ENCODE results near the gene OR8B12. TPM values are rescaled to one million over a fixed set of nuclear protein-coding genes. Genes with fewer than 3 reads are reported as not detected.

OR8B12 gene
- total RNA-seq, 2 donors from 2014 or later, result not detected

DNA sequence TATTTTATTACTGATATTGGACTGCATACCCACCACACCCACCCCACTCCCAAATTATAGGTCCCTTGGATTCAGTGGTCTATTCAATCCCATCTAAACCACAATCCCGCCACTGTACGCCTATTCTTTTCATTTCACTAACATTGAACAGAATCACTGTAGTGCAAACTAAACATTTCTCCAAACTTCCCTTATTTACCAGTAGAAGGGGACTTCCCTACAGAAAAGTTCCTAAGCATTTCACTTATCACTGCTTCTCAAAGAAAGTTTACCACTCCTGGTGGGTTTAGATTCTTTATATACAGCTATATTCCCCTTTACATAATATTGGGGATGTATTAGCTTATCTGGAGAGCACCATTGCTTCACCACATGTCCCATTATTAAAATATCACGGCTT, 29.3 kb downstream of the OR8B12 start:
- H3K27me3 Mint-ChIP-seq (ENCODE audit: low read depth), result peaks cover 5% of the 10 kb centered on the region
- no peak overlapping the region for H3K4me3 Mint-ChIP-seq
- H3K36me3 Mint-ChIP-seq (ENCODE audit: insufficient read depth in 2 of 2), result no peaks in the 10 kb centered on the region
- ATAC-seq (replicated peaks in 1 of 2), result no peak
- H3K9me3 Mint-ChIP-seq, result no peaks in the 10 kb centered on the region
- DNase-seq, result no peak
- H3K4me1 Mint-ChIP-seq (ENCODE audit: low read depth), result no peaks in the 10 kb centered on the region
- H3K27ac Mint-ChIP-seq, result no peak overlapping the region

GRCh38 chr11:124511745-124512144, 31.7 kb downstream of the OR8B12 start:
- no peak for DNase-seq

GRCh38 chr11:124510279-124510678, 33.2 kb downstream of the OR8B12 start:
- Mint-ChIP-seq H3K4me1 (ENCODE audit: low read depth) (no peaks in the 10 kb centered on the region), H3K27me3 (ENCODE audit: low read depth) (peaks cover 5% of the 10 kb centered on the region), H3K4me3 (no peak overlapping the region), H3K36me3 (ENCODE audit: insufficient read depth in 2 of 2) (peaks cover 0 to 1% of the 10 kb centered on the region in 2 donors), H3K27ac (no peak overlapping the region), H3K9me3 (peaks cover 6 to 8% of the 10 kb centered on the region in 2 donors)
- DNase-seq (no peak), ATAC-seq (replicated peaks in 1 of 2) (no peak)

More at GRCh38 chr11:124511745-124512144, 31.7 kb downstream of the OR8B12 start:
- no peak for ATAC-seq (replicated peaks in 1 of 2)
- Mint-ChIP-seq H3K36me3 (ENCODE audit: insufficient read depth in 2 of 2) (peaks cover 0 to 1% of the 10 kb centered on the region in 2 donors), H3K4me1 (ENCODE audit: low read depth) (no peaks in the 10 kb centered on the region), H3K27me3 (ENCODE audit: low read depth) (peaks cover 5% of the 10 kb centered on the region), H3K27ac (no peak overlapping the region), H3K4me3 (no peak overlapping the region), H3K9me3 (peaks cover 6 to 8% of the 10 kb centered on the region in 2 donors)

DNA sequence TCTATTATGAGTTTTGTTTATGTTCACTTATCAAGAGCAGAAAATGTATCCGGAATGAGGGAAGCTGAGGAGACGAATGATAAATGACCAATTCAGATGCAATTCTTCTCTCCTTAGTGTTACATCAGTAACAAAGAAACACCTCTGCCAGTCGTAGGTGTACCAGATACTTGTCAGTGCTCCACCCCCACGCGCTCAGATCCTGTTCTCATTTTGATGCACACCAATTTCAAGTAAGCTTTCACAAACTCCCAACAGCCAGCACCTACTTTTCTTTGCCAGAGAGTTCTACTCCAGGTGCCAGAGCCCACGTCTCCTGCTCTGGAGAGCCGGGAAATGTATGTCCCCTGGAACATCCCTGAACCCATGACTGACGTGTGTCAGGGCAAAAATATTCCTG, 43.7 kb downstream of the OR8B12 start:
- no peak for DNase-seq
- H3K9me3 Mint-ChIP-seq, result no peaks in the 10 kb centered on the region
- H3K4me1 Mint-ChIP-seq (ENCODE audit: low read depth), result no peaks in the 10 kb centered on the region
- ATAC-seq (replicated peaks in 1 of 2), result no peak
- no peak overlapping the region for H3K4me3 Mint-ChIP-seq
- peaks cover 9% of the 10 kb centered on the region for H3K27me3 Mint-ChIP-seq (ENCODE audit: low read depth)
- no peaks in the 10 kb centered on the region for H3K36me3 Mint-ChIP-seq (ENCODE audit: insufficient read depth in 2 of 2)
- no peak overlapping the region for H3K27ac Mint-ChIP-seq

DNA sequence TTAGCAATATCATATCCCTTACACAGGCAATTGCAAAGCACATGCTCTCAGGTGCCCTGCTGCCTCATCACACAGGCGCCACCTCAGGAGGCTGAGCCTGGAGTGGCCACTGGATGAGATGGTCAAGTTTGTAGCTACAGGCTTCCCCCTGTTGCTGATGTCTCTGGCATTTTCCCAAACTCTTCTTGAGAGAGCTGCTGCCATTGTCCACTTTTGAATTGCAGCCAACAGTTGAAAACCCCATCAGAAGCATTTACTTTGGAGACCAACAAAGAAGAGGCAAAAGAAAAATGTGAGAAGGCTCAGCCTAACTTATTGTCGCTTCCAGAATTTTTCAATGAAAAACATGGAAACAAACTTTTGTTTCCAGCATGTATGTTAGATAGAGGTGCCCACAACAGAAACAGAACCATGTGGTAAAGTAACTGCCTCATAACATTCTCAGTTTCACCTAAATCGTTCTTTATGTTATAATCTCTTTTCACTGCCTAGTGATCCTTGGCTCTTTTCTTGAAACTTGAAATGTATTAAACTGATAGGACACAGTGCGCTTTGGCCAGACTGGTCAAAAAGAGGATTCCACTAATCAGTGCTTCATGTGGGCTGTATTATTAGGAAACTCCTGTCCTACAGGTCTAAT, 50.3 kb downstream of the OR8B12 start:
- DNase-seq, result no peak
- Mint-ChIP-seq H3K27ac (no peak overlapping the region), H3K9me3 (peaks cover 0 to 1% of the 10 kb centered on the region in 2 donors), H3K4me1 (ENCODE audit: low read depth) (no peaks in the 10 kb centered on the region), H3K36me3 (ENCODE audit: insufficient read depth in 2 of 2) (no peaks in the 10 kb centered on the region), H3K4me3 (no peak overlapping the region), H3K27me3 (ENCODE audit: low read depth) (no peaks in the 10 kb centered on the region)
- ATAC-seq (replicated peaks in 1 of 2), result no peak

Other genes starting within 250 kb of the OR8B12 start
- gene OR8D1, start 229.7 kb downstream of the OR8B12 start, total RNA-seq, result not detected
- not detected for gene OR8D2, start 223.5 kb downstream of the OR8B12 start, total RNA-seq
- not detected for gene OR8B2, start 159.2 kb downstream of the OR8B12 start, total RNA-seq
- not detected for gene OR8B3, start 144.6 kb downstream of the OR8B12 start, total RNA-seq
- not detected for gene OR8B4, start 118.8 kb downstream of the OR8B12 start, total RNA-seq
- not detected for gene OR8B8, start 98.0 kb downstream of the OR8B12 start, total RNA-seq
- not detected for gene OR8A1, start 26.3 kb upstream of the OR8B12 start, total RNA-seq
- not detected for gene PANX3, start 67.8 kb upstream of the OR8B12 start, total RNA-seq
- gene TBRG1, start 79.2 kb upstream of the OR8B12 start, total RNA-seq, result 10 to 100 TPM; 45.5 to 50.8 TPM
- gene SIAE, start 130.1 kb upstream of the OR8B12 start, total RNA-seq, result 10 to 100 TPM in 1 of 2 donors, 1 to 10 TPM in 1; 8.4 to 12.0 TPM
- gene SPA17, start 130.2 kb upstream of the OR8B12 start, total RNA-seq, result 1 to 10 TPM; 2.5 to 2.6 TPM
- 1 to 10 TPM; 4.2 to 4.4 TPM for gene NRGN, start 196.3 kb upstream of the OR8B12 start, total RNA-seq
- under 1 TPM; 0.35 to 0.48 TPM for gene VSIG2, start 208.6 kb upstream of the OR8B12 start, total RNA-seq
- 1 to 10 TPM in 1 of 2 donors, under 1 TPM in 1; 0.88 to 1.1 TPM for gene ESAM, start 218.6 kb upstream of the OR8B12 start, total RNA-seq

All from activated T-cell treated with anti-CD3 and anti-CD28 coated beads, Interleukin-2, amount 50 U/mL, for 72 hours (primary cell).